GM12892 (cell line): ENCODE data around the gene DIAPH1.

ENCODE experiments used
- POLR2A ChIP-seq: IDR thresholded peaks from 2 replicates; pipeline ENCODE4 v1.6.1; 2011; ENCODE audit warnings: low read depth, low read length, control low read depth
- POLR2AphosphoS5 ChIP-seq: IDR thresholded peaks from 2 replicates; pipeline ENCODE4 v1.6.1; 2011; ENCODE audit warnings: low read depth, low read length, control low read depth
- TAF1 ChIP-seq: IDR thresholded peaks from 2 replicates; pipeline ENCODE4 v1.6.1; 2011; ENCODE audit warnings: low read depth, mild to moderate bottlenecking, control low read depth, low read length, borderline replicate concordance

DNA sequence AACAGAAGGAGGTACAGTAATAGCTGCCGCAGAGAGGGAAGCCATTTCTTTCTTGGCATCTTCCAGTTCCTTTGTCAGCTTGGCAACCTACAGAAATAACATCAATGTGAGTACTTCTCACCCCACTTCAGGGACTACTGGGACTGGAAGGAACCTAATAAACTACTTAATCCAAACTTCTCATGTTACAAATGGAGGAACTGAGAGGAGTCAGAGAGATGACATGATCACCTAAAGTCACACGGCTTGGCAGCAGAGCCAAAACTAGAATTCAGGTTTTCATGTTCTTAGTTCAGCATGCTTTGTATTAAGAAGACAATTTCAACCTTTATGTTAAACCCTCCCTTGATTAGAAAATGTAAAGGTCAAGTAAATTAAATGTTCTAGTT lies 44.7 kb downstream of the DIAPH1 start:
- TF ChIP-seq POLR2A, result no peak
- no peak for TF ChIP-seq POLR2AphosphoS5
- no peak for TF ChIP-seq TAF1
